DOHH2 (cell line): Measurements from ENCODE around the gene ARL14.

Experiments used
- H3F3A ChIP-seq: fragments of 200-600 bp; sonication (generic), shearing (Covaris generic); 2 replicates; pipeline ENCODE4 v1.6.0; 2016; ENCODE audit warnings: antibody characterized with exemption, mild to moderate bottlenecking; ENCODE audit not compliant: control insufficient read depth, insufficient read depth
- H3K27ac ChIP-seq: fragments of 200-600 bp; sonication (generic); 2 replicates; pipeline ENCODE4 v1.5.1; 2014; ENCODE audit warnings: low read depth, mild to moderate bottlenecking, low read length, moderate library complexity
- H3K27me3 ChIP-seq: fragments of 200-600 bp; sonication (generic); 2 replicates; pipeline ENCODE4 v1.6.1; 2014; ENCODE audit warnings: mild to moderate bottlenecking, low read length, mixed read lengths; ENCODE audit not compliant: control insufficient read depth
- H3K36me3 ChIP-seq: fragments of 200-600 bp; sonication (generic); 2 replicates; pipeline ENCODE4 v1.6.1; 2014; ENCODE audit warnings: mild to moderate bottlenecking, low read length, moderate library complexity, mixed read lengths; ENCODE audit not compliant: control insufficient read depth
- H3K4me1 ChIP-seq: fragments of 200-600 bp; sonication (generic); 2 replicates; pipeline ENCODE4 v1.6.1; 2014; ENCODE audit warnings: mild to moderate bottlenecking, low read length, mixed read lengths; ENCODE audit not compliant: control insufficient read depth
- H3K4me2 ChIP-seq: fragments of 200-600 bp; sonication (generic); 2 replicates; pipeline ENCODE4 v1.6.0; 2014; ENCODE audit warnings: mild to moderate bottlenecking, low read length, moderate library complexity
- H3K4me3 ChIP-seq: fragments of 200-600 bp; sonication (generic); 2 replicates; pipeline ENCODE4 v1.5.1; 2014; ENCODE audit warnings: mild to moderate bottlenecking, low read length, mixed read lengths
- H3K79me2 ChIP-seq: fragments of 200-600 bp; sonication (generic); 2 replicates; pipeline ENCODE4 v1.6.1; 2014; ENCODE audit warnings: mild to moderate bottlenecking, low read length, mixed read lengths; ENCODE audit not compliant: control insufficient read depth
- H3K9me2 ChIP-seq: fragments of 200-600 bp; sonication (generic); replicated peaks from 2 replicates; pipeline ENCODE4 v1.6.1; 2014; ENCODE audit warnings: mild to moderate bottlenecking, low read length, mixed read lengths; ENCODE audit not compliant: control insufficient read depth
- H3K9me3 ChIP-seq: fragments of 200-600 bp; sonication (generic); 2 replicates; pipeline ENCODE4 v1.6.1; 2014; ENCODE audit warnings: antibody characterized with exemption, low read length, mixed read lengths; ENCODE audit not compliant: control insufficient read depth, insufficient read depth
- H4K20me1 ChIP-seq: fragments of 200-600 bp; sonication (generic); 2 replicates; pipeline ENCODE4 v1.6.0; 2014; ENCODE audit warnings: low read depth, mild to moderate bottlenecking, antibody characterized with exemption, low read length, moderate library complexity; ENCODE audit not compliant: control insufficient read depth, insufficient read depth
- CTCF ChIP-seq: fragments of 200-600 bp; sonication (generic); IDR thresholded peaks from one replicate; pipeline ENCODE4 v1.5.1; 2014; ENCODE audit warnings: antibody characterized with exemption, mild to moderate bottlenecking, low read depth, low read length; ENCODE audit not compliant: poor library complexity, severe bottlenecking
- EZH2phosphoT487 ChIP-seq: fragments of 200-600 bp; sonication (generic); IDR thresholded peaks from 2 replicates; pipeline ENCODE4 v1.6.1; 2017; ENCODE audit warnings: borderline replicate concordance, mild to moderate bottlenecking, antibody characterized with exemption, low read length, moderate library complexity, mixed read lengths

Gene ARL14

GRCh38 chr3:160684368-160684740 lies 7.4 kb downstream of the ARL14 start:
- Histone ChIP-seq H3K36me3 (no peaks in the 10 kb centered on the region), H3K9me2 (no peaks in the 10 kb centered on the region), H3K4me1 (peaks cover 4% of the 10 kb centered on the region; the same call in 1 of the 2 replicates), H3K4me2 (no peak overlapping the region), H3K4me3 (no peak overlapping the region), H3K9me3 (no peaks in the 10 kb centered on the region), H3F3A (no peaks in the 10 kb centered on the region), H4K20me1 (no peaks in the 10 kb centered on the region), H3K79me2 (no peaks in the 10 kb centered on the region), H3K27me3 (peaks cover under 1% of the 10 kb centered on the region), H3K27ac (no peak overlapping the region)
- TF ChIP-seq CTCF (no peak), EZH2phosphoT487 (no peak)

- no peak overlapping the region for H3K4me3 ChIP-seq
- TF ChIP-seq EZH2phosphoT487 (no peak), CTCF (peak; percentile 23)
- no peaks in the 10 kb centered on the region for H4K20me1 ChIP-seq
- H3K27ac ChIP-seq: no peak overlapping the region
- H3K9me3 ChIP-seq: no peaks in the 10 kb centered on the region
- H3K79me2 ChIP-seq: no peaks in the 10 kb centered on the region
- H3K27me3 ChIP-seq: no peaks in the 10 kb centered on the region; the same call in 1 of the 2 replicates
- H3K9me2 ChIP-seq: no peaks in the 10 kb centered on the region
- peaks cover 4% of the 10 kb centered on the region; the same call in 1 of the 2 replicates for H3K4me1 ChIP-seq
- H3K36me3 ChIP-seq: no peaks in the 10 kb centered on the region
- H3F3A ChIP-seq: no peaks in the 10 kb centered on the region
- H3K4me2 ChIP-seq: no peak overlapping the region
These were observed 8.3 kb downstream of the ARL14 start for GRCh38 chr3:160685144-160685766.

GRCh38 chr3:160686955-160687535 lies 10.1 kb downstream of the ARL14 start:
- H3K4me2 ChIP-seq: no peak overlapping the region
- H3K4me1 ChIP-seq: peaks cover 4% of the 10 kb centered on the region; the same call in 1 of the 2 replicates
- H3K4me3 ChIP-seq: no peak overlapping the region
- H3K9me2 ChIP-seq: no peaks in the 10 kb centered on the region
- no peaks in the 10 kb centered on the region for H4K20me1 ChIP-seq
- no peaks in the 10 kb centered on the region for H3K79me2 ChIP-seq
- H3K36me3 ChIP-seq: no peaks in the 10 kb centered on the region
- no peaks in the 10 kb centered on the region for H3K9me3 ChIP-seq
- H3F3A ChIP-seq: no peaks in the 10 kb centered on the region
- TF ChIP-seq EZH2phosphoT487 (no peak), CTCF (peak; percentile 52)
- no peak overlapping the region for H3K27ac ChIP-seq
- H3K27me3 ChIP-seq: no peaks in the 10 kb centered on the region; the same call in 1 of the 2 replicates
